Choroid plexus epithelial cell (primary cell): ENCODE measurements around the gene STK11IP.

Experiments used
- DNase-seq: peaks from one replicate; pipeline ENCODE4 v3.0.0-alpha.2; 2010; ENCODE audit warnings: low read depth
- H3K4me3 ChIP-seq: 2 replicates; pipeline ENCODE4 v1.5.1; 2011; ENCODE audit warnings: low read depth, mild to moderate bottlenecking, control low read depth, low read length, moderate library complexity
- TF ChIP-seq, protein P1 (sequence below): conservative IDR thresholded peaks from 2 replicates; pipeline ENCODE4 v1.5.1; 2011; ENCODE audit warnings: low read depth, mild to moderate bottlenecking, control low read depth, inconsistent platforms, low read length, moderate library complexity

STK11IP gene

DNA sequence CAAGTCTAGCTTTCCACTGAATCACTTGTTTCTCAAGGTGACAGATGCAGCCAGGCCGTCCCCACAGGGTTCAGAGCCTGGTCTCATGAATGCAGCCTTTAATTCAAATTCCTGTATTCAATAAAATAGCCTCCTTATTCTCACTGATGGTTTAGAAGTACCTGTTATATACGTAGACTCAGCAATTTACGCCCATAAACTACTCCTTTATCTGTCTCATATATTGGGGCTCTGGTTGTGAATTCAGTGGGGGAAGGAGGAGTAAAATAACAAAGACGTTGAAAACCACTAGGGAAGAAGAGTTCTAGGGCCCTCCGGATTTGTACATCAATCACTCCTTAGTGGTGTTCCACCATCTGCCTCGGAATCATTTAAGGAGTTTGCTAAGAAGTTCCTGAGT, 28.0 kb upstream of the STK11IP start:
- no peak for DNase-seq
- H3K4me3 ChIP-seq: peak overlapping the region; percentile 82

DNA sequence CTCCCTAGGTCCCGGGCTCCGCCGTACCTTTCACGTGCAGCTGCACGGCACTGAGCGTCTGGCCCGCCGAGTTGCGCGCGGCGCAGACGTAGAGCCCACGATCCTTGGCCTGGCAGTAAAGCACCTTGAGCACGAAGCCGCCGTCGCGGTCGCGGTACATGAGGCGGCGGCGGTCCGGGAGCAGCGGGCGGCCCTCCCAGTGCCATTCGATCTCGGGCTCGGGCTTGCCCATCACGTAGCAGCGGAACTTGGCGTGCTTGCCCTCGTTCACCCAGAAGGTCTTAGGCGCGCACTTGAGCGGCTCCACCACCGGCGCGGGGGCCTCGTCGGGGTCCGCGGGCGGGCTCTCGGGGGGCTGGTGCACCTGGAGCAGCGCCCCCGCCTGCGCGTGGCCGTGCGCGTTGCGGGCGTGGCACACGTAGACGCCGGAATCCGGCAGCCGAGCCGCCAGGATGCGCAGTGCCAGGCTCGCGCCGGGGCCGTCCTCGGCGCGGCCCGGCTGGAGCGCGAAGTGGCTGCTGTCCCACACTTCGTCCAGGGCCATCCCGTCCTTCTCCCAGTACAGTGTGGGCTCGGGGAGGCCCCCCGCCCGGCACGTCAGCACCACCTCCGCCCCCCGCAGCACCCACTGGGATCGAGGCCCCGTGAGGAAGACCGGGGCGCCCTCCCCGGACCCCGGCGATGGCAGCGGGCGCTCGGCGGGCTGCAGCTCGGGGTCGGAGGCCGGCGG, 27.3 kb upstream of the STK11IP start:
- TF ChIP-seq, protein P1, sequence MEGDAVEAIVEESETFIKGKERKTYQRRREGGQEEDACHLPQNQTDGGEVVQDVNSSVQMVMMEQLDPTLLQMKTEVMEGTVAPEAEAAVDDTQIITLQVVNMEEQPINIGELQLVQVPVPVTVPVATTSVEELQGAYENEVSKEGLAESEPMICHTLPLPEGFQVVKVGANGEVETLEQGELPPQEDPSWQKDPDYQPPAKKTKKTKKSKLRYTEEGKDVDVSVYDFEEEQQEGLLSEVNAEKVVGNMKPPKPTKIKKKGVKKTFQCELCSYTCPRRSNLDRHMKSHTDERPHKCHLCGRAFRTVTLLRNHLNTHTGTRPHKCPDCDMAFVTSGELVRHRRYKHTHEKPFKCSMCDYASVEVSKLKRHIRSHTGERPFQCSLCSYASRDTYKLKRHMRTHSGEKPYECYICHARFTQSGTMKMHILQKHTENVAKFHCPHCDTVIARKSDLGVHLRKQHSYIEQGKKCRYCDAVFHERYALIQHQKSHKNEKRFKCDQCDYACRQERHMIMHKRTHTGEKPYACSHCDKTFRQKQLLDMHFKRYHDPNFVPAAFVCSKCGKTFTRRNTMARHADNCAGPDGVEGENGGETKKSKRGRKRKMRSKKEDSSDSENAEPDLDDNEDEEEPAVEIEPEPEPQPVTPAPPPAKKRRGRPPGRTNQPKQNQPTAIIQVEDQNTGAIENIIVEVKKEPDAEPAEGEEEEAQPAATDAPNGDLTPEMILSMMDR: no peak
- DNase-seq: no peak
- peak overlapping the region; percentile 82 for H3K4me3 ChIP-seq

More for the DNA sequence above, 28.0 kb upstream of the STK11IP start:
- TF ChIP-seq, protein P1: no peak

DNA sequence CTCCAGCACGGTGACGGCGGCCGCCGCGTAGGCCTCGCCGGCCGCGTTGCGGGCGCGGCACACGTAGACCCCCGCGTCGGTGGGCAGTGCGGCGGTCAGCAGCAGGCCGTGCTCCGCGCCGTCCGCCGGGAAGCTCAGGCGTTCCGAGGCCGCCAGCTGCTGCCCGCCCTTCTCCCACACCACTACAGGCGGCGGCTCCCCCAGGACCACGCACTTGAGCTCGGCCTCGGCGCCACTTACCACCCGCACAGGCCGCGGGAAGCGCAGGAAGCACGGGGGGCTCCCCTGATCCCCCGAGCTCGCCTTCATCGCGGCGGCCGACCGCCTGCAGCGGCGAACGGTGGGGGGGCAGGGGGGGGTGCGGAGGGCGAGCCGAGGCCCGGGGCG, 26.7 kb upstream of the STK11IP start:
- TF ChIP-seq, protein P1: no peak
- H3K4me3 ChIP-seq: peak overlapping the region; percentile 82
- DNase-seq: peak; percentile 34

DNA sequence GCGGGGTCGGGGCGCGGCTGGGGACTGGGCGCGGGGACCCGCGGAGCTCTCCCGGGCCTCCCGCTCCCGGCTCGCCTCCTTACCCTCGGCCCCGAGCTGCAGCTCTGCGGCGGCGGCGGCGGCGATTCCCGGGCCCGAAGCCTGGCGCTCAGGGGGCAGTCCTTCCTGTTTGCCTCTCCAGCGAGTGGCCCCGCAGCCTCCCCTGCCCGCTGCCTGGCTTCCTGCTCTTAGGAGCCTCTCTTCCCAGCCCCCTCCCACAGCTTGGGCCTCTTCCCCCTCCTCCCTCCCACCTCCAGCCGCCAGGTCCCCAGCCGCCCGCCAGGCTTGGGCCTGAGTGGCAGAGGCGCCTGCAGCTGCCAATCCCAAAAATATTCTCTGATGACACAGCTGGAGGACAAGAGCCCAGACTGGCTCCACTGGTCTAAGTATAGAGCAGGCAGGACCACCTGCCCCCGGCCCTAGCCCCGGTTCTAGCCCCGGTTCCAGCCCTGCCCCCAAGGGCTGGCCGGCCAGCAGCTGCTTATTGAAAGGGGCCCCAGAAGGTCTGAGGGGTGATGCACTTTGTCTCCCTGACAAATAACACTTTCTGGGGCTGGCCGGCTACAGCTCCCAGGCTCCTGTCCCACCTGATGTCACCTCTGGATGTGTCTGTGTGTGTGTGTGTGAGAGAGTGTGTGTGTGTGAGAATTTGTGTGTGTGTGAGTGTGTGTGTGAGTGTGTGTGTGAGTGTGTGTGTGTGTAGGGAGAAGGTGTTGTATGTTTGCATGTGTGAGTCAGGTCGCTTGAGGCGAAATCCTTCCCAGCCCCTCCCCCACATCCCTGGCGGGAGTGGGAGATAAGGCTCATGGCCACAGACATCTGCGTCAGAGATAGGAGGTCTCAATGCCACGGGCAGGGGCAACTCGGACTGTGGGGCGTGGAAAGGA, 26.1 kb upstream of the STK11IP start, which contains the start of gene OBSL1:
OBSL1 (minus strand) TSS at position 229 of the 926 bp plus-strand sequence. CDS start 307 bp downstream, outside the sequence.
- TF ChIP-seq, protein P1: no peak
- DNase-seq: peak; percentile 70
- peak within 1 kb of the TSS; percentile 82 for H3K4me3 ChIP-seq

GRCh38 chr2:219572237-219573001, 25.2 kb upstream of the STK11IP start, which contains the start of gene INHA:
Gene INHA (plus strand): TSS chr2:219572310. CDS start chr2:219572375, 65 bp downstream.
- DNase-seq: no peak
- TF ChIP-seq, protein P1: no peak
- peak within 1 kb of the TSS; percentile 82 for H3K4me3 ChIP-seq

- DNase-seq: no peak
- TF ChIP-seq, protein P1: no peak
- H3K4me3 ChIP-seq: no peak overlapping the region
Observed at GRCh38 chr2:219573166-219573565, 24.5 kb upstream of the STK11IP start.
